Measurements from ENCODE around the gene ORAI2. TPM values are rescaled to one million over a fixed set of nuclear protein-coding genes. Genes with fewer than 3 reads are reported as not detected.

The ORAI2 gene
- total and polyA plus RNA-seq, 2 donors (not counting 1 experiment from before 2014, with no cell fraction given): 20.3 to 26.6 TPM

- Histone ChIP-seq H3K79me2 (ENCODE audit: control insufficient read depth, insufficient read depth, low read length) (no peaks in the 10 kb centered on the region), H3K27ac (ENCODE audit: insufficient read depth, low read length) (no peak overlapping the region), H3K4me1 (ENCODE audit: control insufficient read depth, extremely low read depth, insufficient read depth, low read length) (no peaks in the 10 kb centered on the region), H3K36me3 (ENCODE audit: control insufficient read depth, insufficient read depth, low read length) (peaks cover 3% of the 10 kb centered on the region), H3K4me3 (replicated peaks in 1 of 4; ENCODE audit: control extremely low read depth in 1 of 4, insufficient read depth in 1 of 4, low read depth in 3 of 4, low read length in 4 of 4) (no peak overlapping the region), H3K9me3 (ENCODE audit: control insufficient read depth, insufficient read depth, low read depth, low read length) (no peaks in the 10 kb centered on the region), H2AFZ (ENCODE audit: low read length) (no peak overlapping the region), H3K9ac (ENCODE audit: insufficient read depth, low read length) (no peak overlapping the region), H3K27me3 (ENCODE audit: control insufficient read depth, insufficient read depth, low read length) (no peaks in the 10 kb centered on the region), H3K4me2 (ENCODE audit: extremely low read depth, insufficient read depth, low read length) (no peak overlapping the region), H4K20me1 (ENCODE audit: control insufficient read depth, extremely low read depth, insufficient read depth, low read length) (no peaks in the 10 kb centered on the region)
- no peak for DNase-seq (ENCODE audit: low read depth in 2 of 2)
- no peak for TF ChIP-seq EZH2 (IDR thresholded peaks at IDR 0.05; ENCODE audit: low read length, missing control alignments)
- no peak for TF ChIP-seq CTCF (conservative IDR thresholded peaks at IDR 0.05 in 1 of 2, IDR thresholded peaks at IDR 0.05 in 1 of 2; ENCODE audit: low read depth in 1 of 2, low read length in 2 of 2)
These were observed 14.8 kb upstream of the ORAI2 start for GRCh38 chr7:102418592-102418991.

GRCh38 chr7:102421706-102422240 is 11.6 kb upstream of the ORAI2 start:
- Histone ChIP-seq H3K4me1 (ENCODE audit: control insufficient read depth, extremely low read depth, insufficient read depth, low read length) (no peaks in the 10 kb centered on the region), H3K9ac (ENCODE audit: insufficient read depth, low read length) (no peak overlapping the region), H3K27ac (ENCODE audit: insufficient read depth, low read length) (no peak overlapping the region), H3K9me3 (ENCODE audit: control insufficient read depth, insufficient read depth, low read depth, low read length) (no peaks in the 10 kb centered on the region), H2AFZ (ENCODE audit: low read length) (no peak overlapping the region), H3K27me3 (ENCODE audit: control insufficient read depth, insufficient read depth, low read length) (no peaks in the 10 kb centered on the region), H3K4me2 (ENCODE audit: extremely low read depth, insufficient read depth, low read length) (no peak overlapping the region), H4K20me1 (ENCODE audit: control insufficient read depth, extremely low read depth, insufficient read depth, low read length) (no peaks in the 10 kb centered on the region), H3K4me3 (replicated peaks in 1 of 4; ENCODE audit: control extremely low read depth in 1 of 4, insufficient read depth in 1 of 4, low read depth in 3 of 4, low read length in 4 of 4) (no peak overlapping the region), H3K36me3 (ENCODE audit: control insufficient read depth, insufficient read depth, low read length) (peaks cover 11% of the 10 kb centered on the region), H3K79me2 (ENCODE audit: control insufficient read depth, insufficient read depth, low read length) (no peaks in the 10 kb centered on the region)
- TF ChIP-seq EZH2 (IDR thresholded peaks at IDR 0.05; ENCODE audit: low read length, missing control alignments) (no peak), CTCF (conservative IDR thresholded peaks at IDR 0.05 in 1 of 2, IDR thresholded peaks at IDR 0.05 in 1 of 2; ENCODE audit: low read depth in 1 of 2, low read length in 2 of 2) (no peak)
- DNase-seq (ENCODE audit: low read depth in 2 of 2): no peak

GRCh38 chr7:102424129-102424551 is 9.2 kb upstream of the ORAI2 start:
- Histone ChIP-seq H3K27ac (ENCODE audit: insufficient read depth, low read length) (no peak overlapping the region), H3K27me3 (ENCODE audit: control insufficient read depth, insufficient read depth, low read length) (no peaks in the 10 kb centered on the region), H3K9ac (ENCODE audit: insufficient read depth, low read length) (no peak overlapping the region), H3K9me3 (ENCODE audit: control insufficient read depth, insufficient read depth, low read depth, low read length) (no peaks in the 10 kb centered on the region), H3K4me2 (ENCODE audit: extremely low read depth, insufficient read depth, low read length) (no peak overlapping the region), H2AFZ (ENCODE audit: low read length) (no peak overlapping the region), H3K36me3 (ENCODE audit: control insufficient read depth, insufficient read depth, low read length) (peaks cover 14% of the 10 kb centered on the region), H3K79me2 (ENCODE audit: control insufficient read depth, insufficient read depth, low read length) (no peaks in the 10 kb centered on the region), H4K20me1 (ENCODE audit: control insufficient read depth, extremely low read depth, insufficient read depth, low read length) (no peaks in the 10 kb centered on the region), H3K4me3 (replicated peaks in 1 of 4; ENCODE audit: control extremely low read depth in 1 of 4, insufficient read depth in 1 of 4, low read depth in 3 of 4, low read length in 4 of 4) (no peak overlapping the region), H3K4me1 (ENCODE audit: control insufficient read depth, extremely low read depth, insufficient read depth, low read length) (no peaks in the 10 kb centered on the region)
- no peak for DNase-seq (ENCODE audit: low read depth in 2 of 2)
- TF ChIP-seq CTCF (conservative IDR thresholded peaks at IDR 0.05 in 1 of 2, IDR thresholded peaks at IDR 0.05 in 1 of 2; ENCODE audit: low read depth in 1 of 2, low read length in 2 of 2): no peak
- no peak for TF ChIP-seq EZH2 (IDR thresholded peaks at IDR 0.05; ENCODE audit: low read length, missing control alignments)
